Endothelial cell of umbilical vein (primary cell): ENCODE measurements around the gene CRYL1. TPM values are rescaled to one million over a fixed set of nuclear protein-coding genes. Genes with fewer than 3 reads are reported as not detected.
A peak's percentile ranks its signal among the peaks of the same experiment; 100 is the strongest.

Source experiments
- BruUV-seq: library from RNA; stranded (reverse); fragments of 400-500 nt; replicated peaks from 2 replicates; lab custom pipeline; 2021; lab: Mats Ljungman, UMichigan
- CTCF ChIA-PET: fragments of 300-600, 350-600 bp; sonication (Branson Sonifier 250); formaldehyde crosslinking; loops from one replicate; lab custom pipeline; 2021; ENCODE audit warnings: antibody characterized with exemption, inconsistent platforms; lab: Charles Lee
- POLR2A ChIA-PET: fragments of 300-600, 350-600 bp; sonication (Branson Sonifier 250); formaldehyde crosslinking; loops from one replicate; lab custom pipeline; 2021; ENCODE audit warnings: antibody characterized with exemption, inconsistent platforms; lab: Charles Lee
- DNase-seq: peaks from one replicate; pipeline ENCODE4 v3.0.0-alpha.2; 2011; ENCODE audit warnings: low read depth, low spot score
- FAIRE-seq: peaks from 2 replicates; lab custom pipeline; 2011; peaks lifted over from hg19 to GRCh38; lab: Jason Lieb, UNC
- H2AFZ ChIP-seq: 2 replicates; pipeline ENCODE4 v1.6.0; 2012; ENCODE audit warnings: low read depth, low read length, control low read depth, inconsistent platforms
- H3K27ac ChIP-seq: 2 replicates; pipeline ENCODE4 v1.5.1; 2011; ENCODE audit warnings: low read depth, mild to moderate bottlenecking, control low read depth, low read length, moderate library complexity; ENCODE audit not compliant: insufficient read depth
- H3K27me3 ChIP-seq, 2 experiments: 2 replicates each; pipeline versions ENCODE4 v1.6.0 to v1.6.1; 2011; ENCODE audit warnings: low read length in 2 of 2, mixed read lengths in 1 of 2; ENCODE audit not compliant: control insufficient read depth in 2 of 2, insufficient read depth in 2 of 2
- H3K36me3 ChIP-seq, 2 experiments: 2 replicates in 1 of 2; 3 replicates in 1 of 2; pipeline ENCODE4 v1.5.1; 2011; ENCODE audit warnings: low read length in 2 of 2, mild to moderate bottlenecking in 1 of 2, moderate library complexity in 1 of 2; ENCODE audit not compliant: control insufficient read depth in 2 of 2, insufficient read depth in 2 of 2; ENCODE audit errors: extremely low read depth in 1 of 2
- H3K4me1 ChIP-seq: 3 replicates; pipeline ENCODE4 v1.5.1; 2011; ENCODE audit warnings: mild to moderate bottlenecking, low read length; ENCODE audit not compliant: control insufficient read depth, insufficient read depth; ENCODE audit errors: extremely low read depth
- H3K4me2 ChIP-seq: 2 replicates; pipeline ENCODE4 v1.6.1; 2011; ENCODE audit warnings: low read length, control low read depth, mixed read lengths; ENCODE audit not compliant: insufficient read depth
- H3K4me3 ChIP-seq, 3 experiments: fragments of 200-600 bp in 1 of 3; sonication (generic), shearing (Covaris generic) in 1 of 3; replicated peaks in 1 of 3; 2 replicates each; pipeline ENCODE4 v1.5.1; 2011 to 2016; ENCODE audit warnings: control low read depth in 3 of 3, low read length in 3 of 3, mild to moderate bottlenecking in 2 of 3, inconsistent platforms in 1 of 3, low read depth in 1 of 3, moderate library complexity in 1 of 3; ENCODE audit not compliant: insufficient read depth in 1 of 3
- H3K79me2 ChIP-seq: 2 replicates; pipeline ENCODE4 v1.6.0; 2012; ENCODE audit warnings: low read length, inconsistent platforms; ENCODE audit not compliant: control insufficient read depth, insufficient read depth
- H3K9ac ChIP-seq: replicated peaks from 2 replicates; pipeline ENCODE3; 2011; ENCODE audit warnings: low read length, control low read depth; ENCODE audit not compliant: insufficient read depth; ENCODE audit errors: extremely low read depth
- H3K9me1 ChIP-seq: replicated peaks from 3 replicates; pipeline ENCODE4 v1.6.0; 2011; ENCODE audit warnings: mild to moderate bottlenecking, low read length; ENCODE audit not compliant: control insufficient read depth, insufficient read depth; ENCODE audit errors: extremely low read depth
- H3K9me3 ChIP-seq: replicated peaks from 2 replicates; pipeline ENCODE4 v1.5.1; 2012; ENCODE audit warnings: low read length, inconsistent platforms; ENCODE audit not compliant: control insufficient read depth, insufficient read depth
- H4K20me1 ChIP-seq: replicated peaks from 2 replicates; pipeline ENCODE3; 2011; ENCODE audit warnings: mild to moderate bottlenecking, low read length; ENCODE audit not compliant: control insufficient read depth, insufficient read depth; ENCODE audit errors: extremely low read depth
- EZH2 ChIP-seq: IDR thresholded peaks from 2 replicates; pipeline ENCODE4 v1.6.1; 2012; ENCODE audit warnings: borderline replicate concordance, low read depth, mild to moderate bottlenecking, moderate library complexity, low read length, inconsistent platforms; ENCODE audit not compliant: severe bottlenecking
- FOS ChIP-seq: IDR thresholded peaks from 2 replicates; pipeline ENCODE4 v1.6.1; 2011; ENCODE audit warnings: mild to moderate bottlenecking, low read length, moderate library complexity, borderline replicate concordance; ENCODE audit not compliant: insufficient read depth
- GATA2 ChIP-seq: IDR thresholded peaks from 2 replicates; pipeline ENCODE4 v1.7.0; 2011; ENCODE audit warnings: low read depth, mild to moderate bottlenecking, moderate library complexity, mixed read lengths, low read length; ENCODE audit not compliant: insufficient read length, insufficient read depth
- POLR2A ChIP-seq: IDR thresholded peaks from 2 replicates; pipeline ENCODE4 v1.6.1; 2012; ENCODE audit warnings: low read depth, mild to moderate bottlenecking, control low read depth, low read length
- POLR2AphosphoS5 ChIP-seq: IDR thresholded peaks from 2 replicates; pipeline ENCODE4 v1.6.1; 2012; ENCODE audit warnings: low read depth, mild to moderate bottlenecking, control low read depth, low read length, moderate library complexity; ENCODE audit not compliant: insufficient read depth
- dilution Hi-C: fragments of 300-500 bp; cut with MboI; formaldehyde crosslinking; loops from one replicate; pipeline ENCODE4 v1.15.0; 2019; ENCODE audit warnings: low sequenced_read_pairs; ENCODE audit not compliant: extremely low pct_ligation_motif_present
- intact Hi-C: fragments of 100-400 bp; cut with micrococcal nuclease; formaldehyde crosslinking; loops from one replicate; pipeline ENCODE4 v1.10.0; 2022
- polyA plus RNA-seq, 4 experiments: library from polyadenylated mRNA; depleted of rRNA in 3 of 4; stranded (reverse) in 3 of 4; unstranded in 1 of 4; fragments of >200 nt; gene quantifications; 2 replicates each; pipeline versions ENCODE4 v1.2.1 to v1.2.3, GENCODE V29; 2011 to 2012; ENCODE audit warnings: missing spikeins in 1 of 4
- total RNA-seq: library from RNA; stranded (reverse); gene quantifications from 2 replicates; pipeline ENCODE4 v1.2.3, GENCODE V29; 2021
- TF ChIP-seq, protein P1 (sequence below), 2 donors: IDR thresholded peaks; 1 replicate in 1 of 2; 2 replicates in 1 of 2; pipeline ENCODE4 v1.5.1; 2011; ENCODE audit warnings: low read length in 2 of 2, mild to moderate bottlenecking in 2 of 2, moderate library complexity in 2 of 2, control low read depth in 1 of 2, inconsistent platforms in 1 of 2, low read depth in 1 of 2; ENCODE audit not compliant: insufficient read depth in 1 of 2; ENCODE audit errors: extremely low read depth in 1 of 2

The CRYL1 gene
- total and polyA plus RNA-seq, 2 donors (not counting 3 experiments of a cell fraction or from before 2014, with no cell fraction given): 13.9 to 39.0 TPM

DNA sequence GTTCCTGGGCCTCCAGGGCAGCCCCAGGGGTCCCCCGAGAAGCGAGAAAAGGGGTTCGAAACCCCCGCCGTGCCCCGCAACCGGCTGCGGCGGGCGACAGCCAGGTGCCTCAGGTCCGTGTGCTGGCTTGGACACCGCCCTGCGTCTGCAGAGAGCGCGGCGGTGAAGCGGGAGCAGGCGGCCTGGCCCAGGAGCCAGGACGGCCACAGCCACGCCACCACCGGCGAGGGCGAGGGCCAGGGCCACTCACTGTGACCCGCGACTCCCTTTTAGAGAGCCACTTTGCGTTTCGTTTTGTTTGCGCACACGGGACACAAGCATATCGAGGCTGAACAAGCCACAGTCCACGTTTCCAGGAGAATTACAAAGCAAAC lies 110.4 kb downstream of the CRYL1 start:
- ChIA-PET POLR2A (no interaction called here), CTCF (no interaction called here)
- dilution Hi-C loops: no loop called here
- no peaks in the 10 kb centered on the region for H3K36me3 ChIP-seq
- intact Hi-C loops: no loop called here
- H3K27me3 ChIP-seq: peaks cover 14 to 27% of the 10 kb centered on the region in 2 experiments
- no peaks in the 10 kb centered on the region for H3K79me2 ChIP-seq
- no TSS peak for BruUV-seq
- H3K4me3 ChIP-seq: no peak overlapping the region
- no peaks in the 10 kb centered on the region for H3K4me1 ChIP-seq
- TF ChIP-seq GATA2 (no peak), FOS (no peak), POLR2A (no peak), EZH2 (peak; percentile 31), POLR2AphosphoS5 (no peak)
- TF ChIP-seq, protein P1, sequence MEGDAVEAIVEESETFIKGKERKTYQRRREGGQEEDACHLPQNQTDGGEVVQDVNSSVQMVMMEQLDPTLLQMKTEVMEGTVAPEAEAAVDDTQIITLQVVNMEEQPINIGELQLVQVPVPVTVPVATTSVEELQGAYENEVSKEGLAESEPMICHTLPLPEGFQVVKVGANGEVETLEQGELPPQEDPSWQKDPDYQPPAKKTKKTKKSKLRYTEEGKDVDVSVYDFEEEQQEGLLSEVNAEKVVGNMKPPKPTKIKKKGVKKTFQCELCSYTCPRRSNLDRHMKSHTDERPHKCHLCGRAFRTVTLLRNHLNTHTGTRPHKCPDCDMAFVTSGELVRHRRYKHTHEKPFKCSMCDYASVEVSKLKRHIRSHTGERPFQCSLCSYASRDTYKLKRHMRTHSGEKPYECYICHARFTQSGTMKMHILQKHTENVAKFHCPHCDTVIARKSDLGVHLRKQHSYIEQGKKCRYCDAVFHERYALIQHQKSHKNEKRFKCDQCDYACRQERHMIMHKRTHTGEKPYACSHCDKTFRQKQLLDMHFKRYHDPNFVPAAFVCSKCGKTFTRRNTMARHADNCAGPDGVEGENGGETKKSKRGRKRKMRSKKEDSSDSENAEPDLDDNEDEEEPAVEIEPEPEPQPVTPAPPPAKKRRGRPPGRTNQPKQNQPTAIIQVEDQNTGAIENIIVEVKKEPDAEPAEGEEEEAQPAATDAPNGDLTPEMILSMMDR (IDR thresholded peaks at IDR 0.05; ENCODE audit: extremely low read depth in 1 of 2, insufficient read depth in 1 of 2, low read depth in 1 of 2, low read length in 2 of 2): no peak
- H3K9me1 ChIP-seq: no peaks in the 10 kb centered on the region
- no peak overlapping the region for H3K4me2 ChIP-seq
- FAIRE-seq (no peak), DNase-seq (no peak)
- H3K9ac ChIP-seq: no peak overlapping the region
- H4K20me1 ChIP-seq: no peaks in the 10 kb centered on the region
- H3K9me3 ChIP-seq: no peaks in the 10 kb centered on the region
- no peak overlapping the region for H2AFZ ChIP-seq
- H3K27ac ChIP-seq: no peak overlapping the region
